GM12878 (cell line): ENCODE data around the gene C15orf62.

Source experiments
- HCFC1 ChIP-seq: fragments of 150-350 bp; IDR thresholded peaks from 2 replicates; pipeline ENCODE4 v1.6.1; 2014; ENCODE audit warnings: low read length
- ZNF274 ChIP-seq: IDR thresholded peaks from one replicate; pipeline ENCODE4 v1.8.0; 2011; ENCODE audit not compliant: insufficient read length, insufficient read depth
- ZNF687 ChIP-seq: fragments of 450-650 bp; IDR thresholded peaks from 2 replicates; pipeline ENCODE4 v1.6.1; 2017; ENCODE audit warnings: mild to moderate bottlenecking, moderate library complexity
- TF ChIP-seq, protein P1 (sequence below), 3 experiments: IDR thresholded peaks in 2 of 3; conservative IDR thresholded peaks in 1 of 3; 2 replicates each; pipeline ENCODE4 v1.5.1; 2011; ENCODE audit warnings: low read depth in 3 of 3, low read length in 3 of 3, mild to moderate bottlenecking in 3 of 3, control low read depth in 2 of 3, moderate library complexity in 2 of 3, inconsistent platforms in 1 of 3, mixed read lengths in 1 of 3; ENCODE audit not compliant: control insufficient read depth in 2 of 3, insufficient read depth in 1 of 3; ENCODE audit errors: extremely low read depth in 1 of 3

- no peak for TF ChIP-seq ZNF687
- no peak for TF ChIP-seq ZNF274
- no peak for TF ChIP-seq HCFC1
- TF ChIP-seq, protein P1, sequence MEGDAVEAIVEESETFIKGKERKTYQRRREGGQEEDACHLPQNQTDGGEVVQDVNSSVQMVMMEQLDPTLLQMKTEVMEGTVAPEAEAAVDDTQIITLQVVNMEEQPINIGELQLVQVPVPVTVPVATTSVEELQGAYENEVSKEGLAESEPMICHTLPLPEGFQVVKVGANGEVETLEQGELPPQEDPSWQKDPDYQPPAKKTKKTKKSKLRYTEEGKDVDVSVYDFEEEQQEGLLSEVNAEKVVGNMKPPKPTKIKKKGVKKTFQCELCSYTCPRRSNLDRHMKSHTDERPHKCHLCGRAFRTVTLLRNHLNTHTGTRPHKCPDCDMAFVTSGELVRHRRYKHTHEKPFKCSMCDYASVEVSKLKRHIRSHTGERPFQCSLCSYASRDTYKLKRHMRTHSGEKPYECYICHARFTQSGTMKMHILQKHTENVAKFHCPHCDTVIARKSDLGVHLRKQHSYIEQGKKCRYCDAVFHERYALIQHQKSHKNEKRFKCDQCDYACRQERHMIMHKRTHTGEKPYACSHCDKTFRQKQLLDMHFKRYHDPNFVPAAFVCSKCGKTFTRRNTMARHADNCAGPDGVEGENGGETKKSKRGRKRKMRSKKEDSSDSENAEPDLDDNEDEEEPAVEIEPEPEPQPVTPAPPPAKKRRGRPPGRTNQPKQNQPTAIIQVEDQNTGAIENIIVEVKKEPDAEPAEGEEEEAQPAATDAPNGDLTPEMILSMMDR (IDR thresholded peaks at IDR 0.05 in 2 of 3, conservative IDR thresholded peaks at IDR 0.05 in 1 of 3; ENCODE audit: control insufficient read depth in 2 of 3, extremely low read depth in 1 of 3, insufficient read depth in 1 of 3, low read depth in 3 of 3, low read length in 3 of 3), result no peak
Measured at GRCh38 chr15:40723919-40724318, 45.9 kb upstream of the C15orf62 start.
